GM19239 (cell line): ENCODE measurements around the gene HECW1.
"Not testable (repeated sequence)": the region's sequence is repeated elsewhere in the genome, so short reads cannot be mapped to it uniquely, and the experiment has no call there.

ENCODE experiments used
- DNase-seq: peaks from one replicate; pipeline ENCODE4 v3.0.0; 2011; ENCODE audit warnings: low spot score; ENCODE audit not compliant: insufficient read length
- FAIRE-seq: peaks from 2 replicates; lab custom pipeline; 2011; peaks lifted over from hg19 to GRCh38; lab: Jason Lieb, UNC

Gene HECW1

DNA sequence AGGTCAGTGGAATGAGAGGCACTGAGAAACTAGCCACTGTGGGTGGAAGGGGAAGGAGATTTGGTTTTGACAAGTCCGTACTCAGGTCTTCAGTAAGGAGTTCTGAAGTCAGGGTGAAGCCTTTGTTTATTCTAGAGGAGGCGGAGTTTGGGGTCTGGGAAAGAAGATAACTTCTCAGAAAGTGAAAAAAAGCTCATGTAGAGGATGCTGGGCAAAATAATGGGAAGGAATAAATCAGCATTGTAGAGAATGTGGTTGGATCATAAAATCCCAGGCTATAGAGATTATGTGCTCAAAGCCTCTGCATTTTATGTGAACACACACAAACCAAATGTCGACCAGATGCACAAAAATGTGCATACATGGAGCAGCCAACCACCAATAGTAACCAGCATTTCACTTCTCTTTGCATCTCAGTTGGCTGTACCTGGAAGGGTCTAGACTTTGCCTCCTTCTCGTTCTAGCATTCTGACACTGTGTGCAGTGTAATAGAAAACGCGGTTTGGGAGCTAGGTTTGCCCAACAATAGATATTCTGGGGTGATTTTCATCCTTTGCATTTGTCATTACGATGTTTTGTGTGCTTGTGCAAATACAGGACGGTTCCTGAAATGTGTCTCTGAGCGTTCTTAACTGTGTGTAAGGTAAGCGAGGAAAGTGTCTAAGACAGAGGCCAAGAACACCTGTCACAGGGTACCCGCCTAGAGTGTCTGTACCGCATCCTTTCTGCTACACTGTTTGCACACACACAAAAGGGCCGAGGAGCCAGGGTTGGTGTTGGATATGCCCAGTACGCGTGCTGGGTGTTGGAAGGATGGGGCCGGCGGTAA lies 603 bp upstream of the HECW1 start:
- FAIRE-seq: no peak
- no peak for DNase-seq

DNA sequence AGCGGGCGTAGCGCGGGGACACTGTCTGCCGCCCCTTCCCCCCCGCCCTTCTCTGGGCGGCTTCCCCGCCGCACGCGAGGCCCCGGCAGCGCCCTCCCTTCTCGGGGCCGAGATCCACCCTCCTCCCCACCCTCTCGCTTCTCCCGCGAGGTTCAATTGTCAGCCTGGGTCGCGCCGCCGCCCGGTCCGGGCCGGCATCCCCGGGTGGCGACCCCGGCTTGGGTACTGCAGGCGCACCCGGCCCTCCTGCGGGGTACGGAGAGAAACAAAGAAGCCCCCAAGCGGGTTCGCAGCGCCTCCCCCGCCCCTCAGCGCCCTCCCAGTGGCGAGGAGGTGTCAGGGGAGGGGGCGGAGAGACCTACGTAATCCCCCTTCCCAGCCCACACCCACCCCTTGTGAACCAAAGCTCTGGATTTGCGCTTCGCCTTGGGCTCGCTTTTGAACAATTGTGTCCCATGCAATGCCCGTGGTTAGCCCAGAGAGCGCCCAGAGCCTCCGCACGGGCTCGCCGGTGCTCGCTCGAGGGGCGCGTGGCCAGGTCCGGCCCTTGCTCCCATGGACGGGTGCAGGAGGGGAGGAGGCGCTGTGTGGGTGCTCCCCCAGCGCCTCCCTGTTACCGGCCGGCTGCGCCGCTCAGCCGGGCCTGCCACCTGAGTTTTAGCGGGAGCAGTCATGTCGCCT lies 634 bp downstream of the HECW1 start:
- no peak for DNase-seq
- no peak for FAIRE-seq

DNA sequence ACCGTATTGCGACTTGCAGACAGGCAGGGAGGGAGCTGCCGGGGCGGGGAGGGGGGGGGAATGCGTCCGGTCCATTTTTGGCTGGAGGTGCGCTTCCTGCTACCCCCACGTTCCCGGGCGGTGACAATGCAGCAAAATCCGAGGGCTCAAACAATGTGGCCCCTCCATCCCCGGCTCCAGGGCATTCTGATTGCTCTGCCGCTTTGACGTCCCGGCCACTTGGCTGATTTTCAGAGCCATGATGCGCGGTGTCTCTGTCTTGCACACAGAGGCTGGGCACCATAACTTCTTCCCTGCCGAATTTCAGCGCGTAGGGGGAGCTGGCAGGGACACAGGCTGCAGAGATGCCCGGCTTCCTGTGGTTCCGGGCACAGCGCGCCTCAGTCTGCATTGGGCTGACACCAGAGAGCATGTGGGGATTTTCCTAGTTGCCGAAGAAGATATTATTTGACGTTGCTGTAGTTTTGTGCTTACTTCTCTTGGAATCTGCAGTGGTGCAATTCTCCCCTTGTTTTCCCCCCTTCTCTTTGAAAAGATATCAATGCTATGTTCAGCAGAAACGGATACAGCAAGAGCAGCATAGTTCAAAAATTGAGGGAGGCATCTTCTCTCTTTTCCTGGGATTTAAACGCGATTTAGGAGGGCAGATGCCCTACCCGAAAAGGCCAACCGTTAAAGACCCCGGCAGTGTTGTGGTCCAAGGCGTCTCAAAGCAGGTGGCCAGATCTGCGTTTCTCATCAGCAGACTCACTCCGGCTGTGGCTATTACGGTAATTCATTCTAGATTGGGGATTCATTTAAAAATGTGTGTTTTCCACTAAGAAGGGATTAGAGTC lies 1.4 kb downstream of the HECW1 start:
- no peak for DNase-seq
- no peak for FAIRE-seq

DNA sequence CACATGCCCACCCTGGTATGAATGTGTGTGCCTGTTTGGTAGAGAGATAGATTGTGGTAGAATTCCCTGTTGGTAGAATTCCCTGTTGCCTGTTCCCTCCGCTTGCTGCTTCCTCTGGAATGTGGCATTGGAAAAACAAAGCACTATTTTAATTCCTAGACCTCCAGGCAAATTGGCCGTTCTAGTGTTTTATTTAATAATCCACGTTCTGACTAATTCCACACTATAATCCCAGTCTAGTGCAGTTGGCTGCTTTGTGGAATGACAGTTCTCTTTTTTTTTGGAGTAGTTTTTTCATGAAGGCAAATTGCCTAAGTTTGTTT lies 2.0 kb downstream of the HECW1 start:
- FAIRE-seq (no peak), DNase-seq (no peak)

DNA sequence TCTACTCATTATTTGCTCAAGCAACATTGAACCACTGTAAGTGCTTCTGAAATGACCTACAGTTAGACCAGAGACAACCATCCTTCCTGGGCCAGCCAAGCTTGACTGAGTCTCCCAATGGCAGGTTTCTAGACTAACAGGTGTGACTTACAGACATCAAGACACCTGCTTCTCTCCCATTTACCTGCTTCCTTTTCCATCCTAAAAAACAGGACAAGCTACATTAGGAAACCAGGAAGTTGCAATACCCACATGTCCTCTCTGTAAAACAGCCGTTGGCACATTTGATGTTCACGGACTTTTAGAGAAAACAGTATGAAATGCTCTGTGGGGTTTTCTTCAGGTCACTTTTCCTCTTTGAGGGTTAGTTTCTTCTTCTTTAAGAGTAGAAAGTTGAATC lies 4.0 kb downstream of the HECW1 start:
- DNase-seq: no peak
- no peak for FAIRE-seq

DNA sequence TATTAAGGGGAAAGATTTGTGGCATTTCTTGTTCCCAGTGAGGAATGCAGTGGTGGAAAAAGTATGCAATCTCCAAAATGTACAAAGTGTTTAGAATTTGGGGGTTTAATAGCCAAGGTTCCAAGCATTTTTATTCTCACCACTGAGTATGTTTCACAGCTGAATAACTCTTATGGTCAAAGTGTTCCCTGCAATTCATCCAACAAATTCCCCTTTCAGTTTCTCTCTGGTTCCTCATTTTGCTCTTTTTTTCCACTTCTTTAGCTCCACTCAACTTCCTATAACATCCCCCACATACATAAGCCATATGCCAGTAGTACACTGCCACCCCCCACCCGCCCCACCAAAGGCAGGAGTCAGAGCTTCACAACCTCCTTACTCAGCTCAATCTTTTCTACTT lies 4.6 kb downstream of the HECW1 start:
- DNase-seq: no peak

DNA sequence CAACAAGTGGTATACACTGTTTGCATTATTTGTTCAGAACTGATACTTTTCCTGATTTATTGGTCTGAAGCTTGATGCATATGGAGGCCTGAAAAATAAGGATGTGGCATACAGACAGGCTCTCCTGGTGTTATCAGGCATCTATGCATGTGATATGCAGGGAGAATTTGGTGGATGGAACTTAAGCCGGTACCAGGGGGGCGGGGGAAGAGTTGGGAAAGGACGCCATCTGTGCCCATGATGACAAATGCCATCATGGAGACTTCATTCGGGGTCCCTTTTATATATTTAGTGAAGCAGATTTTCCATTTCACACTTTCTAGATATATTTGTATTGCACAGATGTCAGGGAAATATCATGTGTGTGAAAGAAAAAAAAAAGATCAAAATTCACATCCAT lies 5.4 kb downstream of the HECW1 start:
- DNase-seq: no peak
- FAIRE-seq: no peak

More for the DNA sequence above, 4.6 kb downstream of the HECW1 start:
- no peak for FAIRE-seq

DNA sequence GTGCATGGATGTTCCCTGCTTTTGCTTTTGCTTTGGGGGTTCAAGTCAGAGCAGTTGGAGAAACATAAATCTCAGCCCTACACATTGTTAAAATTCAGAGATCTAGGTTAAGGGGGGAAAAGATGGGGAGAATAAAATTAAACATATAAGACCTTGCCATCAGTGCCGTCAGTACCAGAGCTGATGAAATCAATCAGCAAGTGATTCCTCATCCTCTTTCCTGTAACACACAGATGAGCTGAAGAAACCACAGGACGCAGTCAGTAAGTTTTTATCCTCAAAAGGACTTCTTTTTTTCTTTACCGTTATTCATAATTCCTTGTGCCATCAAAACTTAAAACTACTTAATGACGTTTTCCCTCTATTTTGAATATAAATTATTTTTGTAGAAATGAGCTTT lies 5.9 kb downstream of the HECW1 start:
- DNase-seq: no peak
- no peak for FAIRE-seq

DNA sequence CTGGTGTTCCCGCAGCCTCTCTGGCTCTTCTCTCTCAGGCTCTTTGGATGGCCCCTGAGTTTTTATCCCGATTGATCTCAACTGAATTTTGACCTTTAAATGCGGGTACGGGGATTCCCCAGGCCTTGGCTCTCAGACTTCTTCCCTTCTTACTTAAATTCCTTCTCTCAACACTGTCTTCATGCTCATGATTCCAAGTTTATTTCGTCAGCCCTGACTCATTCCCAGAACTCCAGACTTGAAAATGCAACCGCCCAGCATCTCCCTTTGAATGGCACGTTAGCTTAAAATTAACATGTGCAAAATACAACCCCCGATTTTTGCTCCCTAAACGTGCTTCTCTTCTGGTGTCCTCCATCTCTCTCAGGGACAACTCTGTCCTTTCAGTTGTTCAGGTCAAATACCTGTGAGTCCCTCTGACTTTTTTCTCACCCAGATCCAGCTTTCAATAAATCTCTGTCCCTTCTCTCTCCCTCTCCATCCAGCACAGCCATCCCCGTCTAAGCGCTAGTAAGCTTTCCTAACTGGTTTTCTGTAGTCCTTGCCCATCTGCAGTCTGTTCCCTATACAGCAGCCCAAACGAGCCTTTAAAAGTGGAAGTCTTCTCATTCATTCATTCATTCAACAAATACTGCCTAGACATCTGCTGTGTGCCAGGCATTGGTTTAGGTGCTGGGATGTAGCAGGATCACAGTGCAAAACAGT lies 7.1 kb downstream of the HECW1 start:
- FAIRE-seq (no peak), DNase-seq (no peak)

DNA sequence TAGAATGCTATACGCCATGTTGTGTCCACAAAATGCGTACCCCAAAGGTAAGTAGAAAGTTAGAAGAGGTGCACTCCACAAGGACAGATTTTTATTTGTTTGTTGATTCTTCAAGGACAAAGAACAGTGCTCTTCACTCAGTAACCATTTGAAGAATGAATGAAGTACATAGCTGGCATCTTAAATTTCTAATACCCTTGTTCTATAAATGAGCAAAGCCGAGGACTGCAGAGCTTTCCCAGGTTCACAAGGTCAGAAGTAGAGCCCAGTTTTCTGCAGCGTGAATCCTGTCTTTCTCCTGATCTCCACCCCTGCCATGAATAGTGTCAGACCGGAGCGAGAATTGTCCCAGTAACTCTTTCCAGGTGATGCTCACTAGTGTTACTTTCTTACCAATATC lies 9.5 kb downstream of the HECW1 start:
- FAIRE-seq (no peak), DNase-seq (no peak)

DNA sequence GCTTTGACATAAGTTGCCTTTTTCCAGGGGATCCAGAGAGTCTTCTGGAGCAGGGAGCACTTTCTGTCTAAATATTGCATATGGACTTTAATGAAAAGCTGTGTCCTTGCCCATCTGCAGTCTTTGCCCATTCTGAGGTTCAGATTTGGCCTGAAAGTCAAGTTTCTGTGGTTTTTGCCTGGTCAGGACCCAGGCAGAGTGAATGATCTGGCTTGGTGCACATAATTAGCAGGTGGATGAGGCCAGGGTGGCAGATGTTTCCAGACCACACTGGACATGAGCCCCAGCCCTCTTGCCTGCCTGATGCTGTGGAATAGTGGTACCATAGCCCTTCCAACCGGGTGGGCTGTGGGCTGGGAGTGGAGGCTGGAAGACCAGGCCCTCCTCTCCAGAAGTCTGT lies 11.0 kb downstream of the HECW1 start:
- FAIRE-seq (no peak), DNase-seq (no peak)

DNA sequence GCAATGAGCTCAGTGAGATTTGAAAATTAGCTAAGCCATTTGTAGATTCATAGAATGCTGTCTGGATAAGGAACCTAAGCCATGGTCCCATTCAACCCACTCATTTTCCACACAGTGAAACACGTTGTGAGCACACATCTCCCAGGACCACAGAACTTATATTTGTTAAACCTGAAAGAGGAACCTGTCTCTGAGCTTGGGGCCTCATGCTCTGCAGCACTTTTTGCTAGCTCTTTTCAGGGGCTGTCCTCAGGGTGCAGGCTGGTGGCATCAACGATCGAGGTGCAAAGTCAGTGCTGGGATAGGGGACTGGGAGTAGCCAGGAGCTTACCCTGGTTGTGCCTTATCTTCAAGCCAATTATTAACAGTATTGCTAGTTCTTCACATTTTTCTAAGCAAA lies 11.9 kb downstream of the HECW1 start:
- no peak for FAIRE-seq

DNA sequence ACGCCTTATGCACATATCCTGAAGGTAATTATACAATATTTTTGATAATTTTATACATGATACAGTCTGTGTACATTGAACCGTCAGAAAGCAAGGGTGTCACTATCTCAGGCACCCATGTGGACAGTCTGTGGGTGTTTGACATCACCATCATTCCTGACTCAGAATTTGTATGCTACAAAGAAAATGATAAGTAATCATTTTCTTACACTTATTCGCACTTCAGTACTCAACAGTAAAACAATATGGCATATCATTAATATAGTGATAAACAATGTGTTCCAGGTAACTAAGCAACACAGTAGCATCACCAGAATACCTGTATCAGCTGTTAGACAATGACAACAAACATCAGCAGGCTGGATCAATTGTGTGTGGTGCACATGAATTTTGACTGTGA lies 17.9 kb downstream of the HECW1 start:
- no peak for DNase-seq
- FAIRE-seq: no peak

More for the DNA sequence above, 11.9 kb downstream of the HECW1 start:
- no peak for DNase-seq

DNA sequence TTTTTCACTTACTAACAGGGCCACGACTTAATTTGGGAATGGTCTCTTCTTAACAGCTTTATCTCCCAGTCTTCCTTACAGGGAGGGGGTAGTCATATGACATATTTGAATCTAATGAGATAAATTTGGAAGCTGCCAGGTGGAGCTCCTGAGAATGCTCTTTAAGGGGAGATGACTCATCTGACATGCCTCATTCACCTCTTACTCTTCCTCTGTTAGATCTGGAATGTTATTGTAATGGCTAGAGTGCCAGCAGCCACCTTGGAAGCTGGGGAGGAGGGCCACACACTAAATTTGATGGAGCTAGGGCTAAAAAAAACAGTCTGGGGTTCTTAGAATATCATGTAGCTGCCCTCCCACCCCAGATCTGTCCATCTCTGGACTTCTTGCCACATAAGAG lies 22.7 kb downstream of the HECW1 start:
- no peak for FAIRE-seq
- DNase-seq: no peak

DNA sequence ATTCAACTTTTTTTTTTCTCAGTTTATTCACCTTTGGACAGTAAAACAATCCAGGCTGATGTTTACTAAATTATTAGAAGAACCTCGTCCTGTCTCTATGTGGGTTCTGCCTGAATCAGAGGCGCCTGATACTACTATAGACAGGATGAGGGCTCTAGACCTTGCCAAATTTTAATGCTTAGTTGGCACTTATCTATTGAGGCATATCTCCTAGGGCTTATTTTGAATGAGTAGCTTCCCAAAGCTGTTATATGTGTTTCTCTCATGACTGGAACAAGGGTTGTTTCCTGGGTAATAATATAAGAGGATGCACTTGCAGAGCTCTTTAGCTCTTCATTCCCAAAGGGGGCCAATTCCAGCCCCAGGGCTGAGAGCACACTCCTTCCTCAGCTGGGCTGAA lies 23.6 kb downstream of the HECW1 start:
- DNase-seq (no peak), FAIRE-seq (no peak)

DNA sequence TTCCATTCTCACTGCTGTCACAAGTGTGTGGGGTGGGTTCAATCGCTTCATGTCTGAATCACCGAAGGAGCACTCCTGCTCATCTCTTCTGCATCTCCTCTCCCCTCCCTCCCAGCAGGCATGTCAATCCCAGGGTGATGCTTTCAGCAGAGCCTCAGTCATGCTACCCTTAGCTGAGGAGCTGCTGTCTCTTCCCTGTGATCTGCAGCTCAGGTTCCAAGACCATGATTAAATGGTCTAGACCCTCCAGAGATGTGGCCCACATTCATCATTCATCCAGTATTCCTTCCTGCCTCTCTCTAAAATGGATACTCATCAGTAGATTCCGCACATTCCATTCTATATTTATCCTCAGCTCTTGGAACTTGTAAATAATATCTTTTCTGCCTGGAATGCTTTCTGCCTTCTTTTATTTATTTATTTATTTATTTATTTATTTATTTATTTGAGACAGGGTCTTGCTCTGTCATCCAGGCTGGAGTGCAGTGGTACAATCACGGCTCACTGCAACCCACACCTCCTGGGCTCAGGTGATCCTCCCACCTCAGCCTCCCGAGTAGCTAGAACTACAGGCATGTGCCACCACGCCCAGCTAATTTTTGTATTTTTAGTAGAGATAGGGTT lies 24.8 kb downstream of the HECW1 start:
- not testable (repeated sequence) for FAIRE-seq, DNase-seq

DNA sequence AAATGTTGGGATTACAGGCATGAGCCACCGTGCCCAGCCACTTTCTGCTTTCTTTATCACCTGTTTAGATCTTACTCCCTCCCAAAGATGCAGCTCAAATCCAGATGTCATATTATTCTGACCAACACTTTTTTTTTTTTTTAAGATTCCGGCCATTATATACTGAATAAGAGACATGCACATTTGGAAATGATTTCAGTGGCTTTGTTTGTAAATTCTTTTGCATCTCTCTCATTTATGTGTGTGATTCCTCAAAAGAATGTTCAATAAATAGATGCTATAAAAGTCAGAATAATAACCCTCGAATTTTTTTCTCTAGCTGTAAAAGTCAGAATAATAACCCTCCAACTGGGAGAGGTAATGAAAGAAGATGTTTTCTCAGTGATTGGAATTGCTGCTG lies 25.4 kb downstream of the HECW1 start:
- FAIRE-seq: no peak

DNA sequence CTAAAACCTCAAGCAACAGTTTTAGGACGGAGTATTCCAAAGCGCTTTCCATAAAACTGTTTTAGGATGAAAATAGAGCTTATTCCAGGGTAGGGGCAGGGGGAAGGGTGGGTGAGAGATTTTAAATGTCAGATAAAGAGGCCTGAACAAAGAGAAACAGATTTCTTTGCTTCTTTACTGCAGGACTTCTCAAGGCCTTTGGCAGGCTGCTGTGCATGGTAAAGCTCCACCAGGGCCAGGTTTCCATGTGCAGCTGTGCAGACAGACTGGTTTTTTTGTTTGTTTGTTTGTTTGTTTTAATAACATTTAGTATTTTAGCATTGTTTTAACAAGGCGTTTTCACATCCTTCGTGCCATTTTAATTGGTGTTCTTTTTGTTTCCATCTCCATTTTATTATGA lies 26.3 kb downstream of the HECW1 start:
- DNase-seq: no peak
- FAIRE-seq: no peak

More for the DNA sequence above, 25.4 kb downstream of the HECW1 start:
- DNase-seq: no peak

DNA sequence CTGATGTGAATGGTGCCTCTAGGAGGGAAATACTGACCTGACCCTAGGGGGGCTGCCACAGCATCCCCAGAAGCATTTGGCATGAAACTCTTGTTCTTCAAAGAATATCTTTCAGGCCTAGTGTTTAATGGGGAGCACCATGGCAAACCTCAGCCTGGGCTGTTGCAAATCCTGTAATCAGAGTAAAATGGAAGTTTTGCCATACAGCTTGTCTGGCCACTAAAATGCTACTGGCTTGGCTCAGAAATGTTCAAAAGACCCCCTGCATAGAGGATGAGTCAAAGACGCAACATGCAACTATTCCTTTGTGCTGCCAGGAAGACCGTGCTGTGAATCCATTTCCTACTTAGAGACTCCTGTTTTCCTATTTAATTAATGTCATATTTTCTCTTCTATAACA lies 26.7 kb downstream of the HECW1 start:
- no peak for DNase-seq
- FAIRE-seq: no peak

DNA sequence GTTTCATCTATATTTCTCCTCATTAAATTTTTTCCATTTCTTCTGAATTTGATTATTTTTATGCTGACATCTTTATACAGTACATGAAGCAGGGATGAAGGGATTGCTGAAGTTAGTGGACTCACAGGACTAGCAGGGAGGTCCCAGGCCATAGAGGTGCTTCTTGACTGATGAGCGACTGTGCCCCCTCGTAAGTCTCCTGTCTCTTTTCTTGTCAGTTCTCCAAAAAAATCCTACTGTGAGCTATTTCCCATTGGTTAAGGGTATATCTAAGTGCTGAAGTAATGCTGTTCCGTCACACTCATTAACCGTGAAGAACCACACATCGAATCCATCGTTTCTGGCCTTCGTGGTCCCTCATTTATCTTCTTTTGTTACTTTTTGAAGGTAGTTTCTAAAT lies 27.7 kb downstream of the HECW1 start:
- DNase-seq: no peak
- no peak for FAIRE-seq
